ENCODE results near the gene CTNNA3.

The CTNNA3 gene

DNA sequence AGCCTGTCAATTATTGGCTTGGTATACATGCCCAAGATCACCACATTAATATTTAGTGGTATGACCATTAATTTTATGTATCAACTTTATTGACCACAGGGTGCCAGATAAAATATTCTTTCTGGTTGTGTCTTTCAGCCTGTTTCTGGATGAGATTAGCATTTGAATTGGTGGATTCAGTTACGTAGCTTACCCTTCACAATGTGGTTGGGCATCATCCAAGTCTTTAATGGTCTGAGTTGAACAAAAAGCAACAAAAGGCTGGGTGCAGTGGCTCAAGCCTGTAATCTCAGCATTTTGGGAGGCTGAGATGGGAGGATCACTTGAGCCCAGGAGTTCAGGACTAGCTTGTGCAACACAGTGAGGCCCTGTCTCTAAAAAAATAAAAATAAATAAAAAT lies 1472.3 kb downstream of the CTNNA3 start:
- Histone ChIP-seq H3K9me2 (replicated peaks; ENCODE audit: low read depth, low read length) (no peaks in the 10 kb centered on the region), H3K4me3 (ENCODE audit: low read length, poor library complexity, severe bottlenecking) (no peak overlapping the region), H3K4me1 (ENCODE audit: insufficient read depth, low read length, poor library complexity, severe bottlenecking) (no peaks in the 10 kb centered on the region), H3F3A (ENCODE audit: low read depth) (no peaks in the 10 kb centered on the region), H3K4me2 (ENCODE audit: low read depth, low read length, poor library complexity, severe bottlenecking) (no peak overlapping the region), H3K9ac (ENCODE audit: low read depth, low read length, poor library complexity, severe bottlenecking) (no peak overlapping the region), H4K20me1 (ENCODE audit: insufficient read depth, low read length, poor library complexity, severe bottlenecking) (no peaks in the 10 kb centered on the region), H3K27me3 (ENCODE audit: insufficient read depth, low read length, poor library complexity, severe bottlenecking) (no peaks in the 10 kb centered on the region), H3K36me3 (ENCODE audit: insufficient read depth, low read length) (no peaks in the 10 kb centered on the region), H3K9me3 (ENCODE audit: insufficient read depth, low read depth, low read length) (no peaks in the 10 kb centered on the region), H3K79me2 (ENCODE audit: insufficient read depth, low read length) (no peaks in the 10 kb centered on the region), H2AFZ (ENCODE audit: low read length) (no peak overlapping the region)
- TF ChIP-seq, protein P1, sequence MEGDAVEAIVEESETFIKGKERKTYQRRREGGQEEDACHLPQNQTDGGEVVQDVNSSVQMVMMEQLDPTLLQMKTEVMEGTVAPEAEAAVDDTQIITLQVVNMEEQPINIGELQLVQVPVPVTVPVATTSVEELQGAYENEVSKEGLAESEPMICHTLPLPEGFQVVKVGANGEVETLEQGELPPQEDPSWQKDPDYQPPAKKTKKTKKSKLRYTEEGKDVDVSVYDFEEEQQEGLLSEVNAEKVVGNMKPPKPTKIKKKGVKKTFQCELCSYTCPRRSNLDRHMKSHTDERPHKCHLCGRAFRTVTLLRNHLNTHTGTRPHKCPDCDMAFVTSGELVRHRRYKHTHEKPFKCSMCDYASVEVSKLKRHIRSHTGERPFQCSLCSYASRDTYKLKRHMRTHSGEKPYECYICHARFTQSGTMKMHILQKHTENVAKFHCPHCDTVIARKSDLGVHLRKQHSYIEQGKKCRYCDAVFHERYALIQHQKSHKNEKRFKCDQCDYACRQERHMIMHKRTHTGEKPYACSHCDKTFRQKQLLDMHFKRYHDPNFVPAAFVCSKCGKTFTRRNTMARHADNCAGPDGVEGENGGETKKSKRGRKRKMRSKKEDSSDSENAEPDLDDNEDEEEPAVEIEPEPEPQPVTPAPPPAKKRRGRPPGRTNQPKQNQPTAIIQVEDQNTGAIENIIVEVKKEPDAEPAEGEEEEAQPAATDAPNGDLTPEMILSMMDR (conservative IDR thresholded peaks at IDR 0.05; ENCODE audit: low read length), result no peak
- TF ChIP-seq EZH2phosphoT487 (IDR thresholded peaks at IDR 0.05; ENCODE audit: borderline replicate concordance), result no peak

DNA sequence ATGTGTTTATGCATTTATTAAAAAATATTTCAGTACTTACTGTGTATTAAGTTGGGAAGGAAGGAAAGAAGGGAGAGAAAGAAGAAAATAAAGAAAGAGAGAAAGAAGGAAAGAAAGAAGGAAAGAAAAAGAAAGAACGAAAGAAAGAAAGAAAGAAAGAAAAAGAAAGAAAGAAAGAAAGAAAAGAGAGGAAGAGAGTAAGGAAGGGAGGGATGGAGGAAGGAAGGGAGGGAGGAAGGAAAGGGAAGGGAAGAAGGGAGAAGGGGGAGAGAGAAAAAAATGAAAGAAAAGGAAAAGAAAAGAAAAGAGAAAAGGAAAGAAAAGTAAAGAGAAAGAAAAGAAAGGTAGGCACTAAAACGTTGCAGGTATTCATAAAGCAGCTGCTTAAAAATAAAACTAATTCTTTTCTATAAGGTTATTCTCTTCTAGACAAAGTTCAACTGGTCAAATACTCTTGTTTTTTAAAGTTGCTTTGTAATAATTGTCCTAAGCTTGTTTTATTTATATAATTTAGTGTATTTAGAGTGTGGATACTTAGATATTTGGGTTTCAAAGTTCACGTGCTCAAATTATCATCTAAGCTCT lies 1473.4 kb downstream of the CTNNA3 start:
- Histone ChIP-seq H3K4me1 (ENCODE audit: insufficient read depth, low read length, poor library complexity, severe bottlenecking) (no peaks in the 10 kb centered on the region), H2AFZ (ENCODE audit: low read length) (no peak overlapping the region), H3K4me2 (ENCODE audit: low read depth, low read length, poor library complexity, severe bottlenecking) (no peak overlapping the region), H3K9me3 (ENCODE audit: insufficient read depth, low read depth, low read length) (no peaks in the 10 kb centered on the region), H3K9me2 (replicated peaks; ENCODE audit: low read depth, low read length) (no peaks in the 10 kb centered on the region), H4K20me1 (ENCODE audit: insufficient read depth, low read length, poor library complexity, severe bottlenecking) (no peaks in the 10 kb centered on the region), H3K27me3 (ENCODE audit: insufficient read depth, low read length, poor library complexity, severe bottlenecking) (no peaks in the 10 kb centered on the region), H3K4me3 (ENCODE audit: low read length, poor library complexity, severe bottlenecking) (no peak overlapping the region), H3K9ac (ENCODE audit: low read depth, low read length, poor library complexity, severe bottlenecking) (no peak overlapping the region), H3F3A (ENCODE audit: low read depth) (no peaks in the 10 kb centered on the region), H3K36me3 (ENCODE audit: insufficient read depth, low read length) (no peaks in the 10 kb centered on the region), H3K79me2 (ENCODE audit: insufficient read depth, low read length) (no peaks in the 10 kb centered on the region)
- TF ChIP-seq, protein P1 (conservative IDR thresholded peaks at IDR 0.05; ENCODE audit: low read length), result no peak
- no peak for TF ChIP-seq EZH2phosphoT487 (IDR thresholded peaks at IDR 0.05; ENCODE audit: borderline replicate concordance)

DNA sequence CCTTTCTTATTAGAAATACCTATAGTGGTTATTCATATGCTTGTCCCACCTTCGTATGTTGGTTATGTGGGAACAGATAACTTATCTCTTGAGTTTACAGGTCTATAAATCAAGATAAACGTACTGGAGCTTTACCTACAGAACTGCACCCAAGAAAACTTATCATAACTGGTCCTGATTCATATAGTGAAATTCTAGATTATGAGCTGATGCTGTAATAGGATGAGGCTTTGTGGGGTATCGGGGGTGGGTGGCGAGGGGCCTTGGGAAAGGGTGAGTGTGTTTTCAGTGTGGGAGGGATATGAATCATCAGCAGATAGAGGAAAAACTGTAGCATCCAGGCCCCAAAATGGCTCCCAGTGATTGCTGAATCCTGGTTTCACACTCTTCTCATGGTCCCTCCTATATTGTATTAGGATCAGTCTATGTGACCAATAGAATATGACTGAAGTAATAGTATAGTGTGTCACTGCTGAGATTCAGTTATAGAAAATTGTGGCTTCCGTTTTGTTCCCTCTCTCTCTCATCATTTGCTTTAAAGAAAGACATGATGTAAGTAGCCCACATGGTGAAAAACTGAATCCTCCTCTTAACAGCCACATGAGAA lies 1476.9 kb downstream of the CTNNA3 start:
- no peaks in the 10 kb centered on the region for H3K4me1 ChIP-seq (ENCODE audit: insufficient read depth, low read length, poor library complexity, severe bottlenecking)
- H3K27me3 ChIP-seq (ENCODE audit: insufficient read depth, low read length, poor library complexity, severe bottlenecking), result no peaks in the 10 kb centered on the region
- no peaks in the 10 kb centered on the region for H3K9me3 ChIP-seq (ENCODE audit: insufficient read depth, low read depth, low read length)
- H3K36me3 ChIP-seq (ENCODE audit: insufficient read depth, low read length), result no peaks in the 10 kb centered on the region
- no peak for TF ChIP-seq EZH2phosphoT487 (IDR thresholded peaks at IDR 0.05; ENCODE audit: borderline replicate concordance)
- TF ChIP-seq, protein P1 (conservative IDR thresholded peaks at IDR 0.05; ENCODE audit: low read length), result no peak
- H3K4me2 ChIP-seq (ENCODE audit: low read depth, low read length, poor library complexity, severe bottlenecking), result no peak overlapping the region
- no peak overlapping the region for H3K9ac ChIP-seq (ENCODE audit: low read depth, low read length, poor library complexity, severe bottlenecking)
- no peaks in the 10 kb centered on the region for H4K20me1 ChIP-seq (ENCODE audit: insufficient read depth, low read length, poor library complexity, severe bottlenecking)
- no peaks in the 10 kb centered on the region for H3F3A ChIP-seq (ENCODE audit: low read depth)
- no peaks in the 10 kb centered on the region for H3K79me2 ChIP-seq (ENCODE audit: insufficient read depth, low read length)
- no peaks in the 10 kb centered on the region for H3K9me2 ChIP-seq (replicated peaks; ENCODE audit: low read depth, low read length)
- no peak overlapping the region for H2AFZ ChIP-seq (ENCODE audit: low read length)
- H3K4me3 ChIP-seq (ENCODE audit: low read length, poor library complexity, severe bottlenecking), result no peak overlapping the region
